CMK (cell line): ENCODE results near the gene GLYR1.
"Not testable (repeated sequence)": the region's sequence is repeated elsewhere in the genome, so short reads cannot be mapped to it uniquely, and the experiment has no call there.

ENCODE experiments used
- DNase-seq: peaks from one replicate; pipeline ENCODE4 v3.0.0-alpha.2; 2010; ENCODE audit warnings: low read depth

GLYR1 gene

DNA sequence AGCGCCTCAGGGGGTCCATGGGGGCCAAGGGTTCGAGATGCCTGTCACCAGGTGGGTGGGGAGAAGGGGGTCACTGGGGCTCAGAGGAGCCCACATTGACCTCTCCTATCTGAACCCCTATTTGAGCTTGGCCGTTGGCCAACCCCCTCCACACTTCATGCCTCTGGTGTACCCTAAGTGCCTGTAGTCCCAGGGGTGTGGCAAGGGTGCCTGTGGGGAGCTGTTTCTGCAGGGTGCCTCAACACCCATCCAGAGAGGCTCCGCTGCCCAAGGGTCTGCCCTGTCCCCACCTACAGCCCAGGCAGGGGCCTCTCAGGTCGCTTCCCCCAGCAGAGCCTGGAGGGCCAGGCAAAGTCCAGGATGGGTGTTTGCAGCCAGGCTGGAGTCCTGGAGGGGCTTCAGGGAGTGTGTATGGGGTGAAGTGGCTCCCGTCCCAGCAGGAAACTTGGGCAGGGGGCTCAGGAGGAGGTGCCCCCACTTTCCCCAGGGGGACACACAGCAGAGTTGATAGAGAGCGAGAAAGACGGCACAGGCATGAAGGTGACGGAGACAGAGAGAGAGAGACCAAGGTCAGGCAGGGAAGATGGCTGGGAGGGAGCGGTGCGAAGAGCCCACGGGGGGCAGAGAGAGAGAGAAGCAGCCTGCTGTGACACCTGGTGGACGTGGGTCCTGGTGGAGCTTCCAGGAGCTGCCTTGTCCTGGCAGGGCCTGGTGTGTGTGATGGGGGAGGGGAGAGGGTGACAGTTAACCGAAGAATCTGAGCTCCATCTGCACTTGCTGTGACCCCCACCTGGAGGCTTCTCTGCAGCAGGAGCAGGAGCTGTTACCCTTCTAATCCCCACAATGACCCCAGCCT is 59.2 kb downstream of the GLYR1 start, which contains the start of gene SEPTIN12:
SEPTIN12 (minus strand) TSS at position 719 of the 856 bp plus-strand sequence; CDS start at position 19, 700 bp downstream.
- DNase-seq, result no peak

DNA sequence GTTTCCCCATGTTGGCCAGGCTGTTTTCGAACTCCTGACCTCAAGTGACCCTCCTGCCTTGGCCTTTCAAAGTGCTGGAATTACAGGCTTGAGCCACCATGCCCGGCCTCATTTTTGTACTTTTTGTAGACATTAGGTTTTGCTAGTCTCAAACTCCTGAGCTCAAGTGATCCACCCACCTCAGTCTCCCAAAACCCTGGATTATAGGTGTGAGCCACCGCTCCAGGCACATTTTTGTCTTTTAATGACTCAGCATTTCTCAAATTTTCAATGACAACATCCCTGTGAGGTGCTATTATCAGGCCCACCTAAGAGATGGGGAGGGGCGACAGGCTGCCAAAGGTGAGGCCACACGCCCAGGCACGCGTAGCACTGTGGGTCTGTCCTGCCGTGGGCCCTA is 60.0 kb downstream of the GLYR1 start:
- no peak for DNase-seq

DNA sequence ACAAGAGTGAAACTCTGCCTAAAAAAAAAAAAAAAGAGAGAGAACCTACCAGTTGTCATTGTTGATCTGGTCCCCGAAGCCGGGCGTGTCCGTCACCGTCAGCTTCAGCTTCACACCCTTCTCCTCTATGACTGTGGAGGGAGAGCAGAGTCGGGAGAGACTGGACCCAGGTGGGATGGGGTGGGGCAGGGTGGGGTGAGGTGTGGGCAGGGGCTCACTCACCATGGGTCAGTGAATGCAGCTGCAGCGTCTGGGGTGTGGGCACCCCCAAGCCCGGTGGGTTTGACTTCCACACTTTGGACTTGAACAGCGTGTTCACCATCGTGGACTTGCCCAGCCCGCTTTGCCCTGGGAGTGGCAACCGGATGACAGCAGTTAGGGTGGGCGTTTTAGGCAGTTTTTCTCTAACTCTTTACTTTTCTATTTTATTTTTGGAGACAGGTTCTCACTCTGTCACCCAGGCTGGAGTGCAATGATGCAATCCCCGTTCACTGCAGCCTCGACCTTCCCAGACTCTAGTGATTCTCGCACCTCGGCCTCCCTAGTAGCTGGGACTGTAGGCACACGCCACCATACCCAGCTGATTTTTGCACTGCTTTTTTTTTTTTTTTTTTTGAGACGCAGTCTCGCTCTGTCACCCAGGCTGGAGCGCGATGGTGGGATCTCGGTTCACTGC is 61.2 kb downstream of the GLYR1 start:
- DNase-seq, result no peak

DNA sequence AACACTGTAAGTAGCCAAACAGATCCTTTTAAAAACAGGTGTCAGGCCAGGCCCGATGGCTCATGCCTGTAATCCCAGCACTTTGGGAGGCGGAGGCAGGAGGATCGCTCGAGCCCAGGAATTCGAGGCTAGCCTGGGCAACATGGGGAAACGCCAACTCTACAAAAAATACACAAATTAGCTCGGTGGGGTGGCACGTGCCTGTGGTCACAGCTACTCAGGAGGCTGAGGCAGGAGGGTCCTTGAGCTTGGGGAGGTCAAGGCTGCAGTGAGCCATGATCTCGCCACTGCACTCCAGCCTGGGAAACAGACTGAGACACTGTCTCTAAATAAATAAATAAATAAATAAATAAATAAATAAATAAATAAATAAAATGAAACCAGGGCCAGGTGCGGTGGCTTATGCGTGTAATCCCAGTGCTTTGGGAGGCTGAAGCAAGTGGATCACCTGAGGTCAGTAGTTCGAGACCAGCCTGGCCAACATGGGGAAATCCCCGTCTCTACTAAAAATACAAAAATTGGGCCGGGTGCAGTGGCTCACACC is 62.6 kb downstream of the GLYR1 start:
- DNase-seq, result not testable (repeated sequence)

DNA sequence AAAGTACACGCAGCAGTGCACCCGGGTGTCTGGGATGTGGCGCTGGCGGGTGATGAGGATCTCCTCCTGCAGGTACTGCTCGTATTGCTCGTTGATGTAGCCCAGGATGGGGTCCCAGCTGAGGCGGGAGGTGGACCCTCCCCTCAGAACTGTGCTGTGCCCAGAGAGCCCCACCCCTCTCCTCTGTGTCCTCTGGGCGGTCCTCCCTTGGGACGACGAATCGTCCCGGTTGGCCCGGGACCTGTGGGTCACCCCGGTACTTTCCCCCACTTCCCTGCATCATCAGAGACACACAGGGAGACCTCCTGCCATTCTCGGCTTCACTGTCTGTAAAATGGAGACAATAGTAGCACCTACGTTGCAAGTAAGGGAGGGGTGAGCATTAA is 63.1 kb downstream of the GLYR1 start:
- no peak for DNase-seq

DNA sequence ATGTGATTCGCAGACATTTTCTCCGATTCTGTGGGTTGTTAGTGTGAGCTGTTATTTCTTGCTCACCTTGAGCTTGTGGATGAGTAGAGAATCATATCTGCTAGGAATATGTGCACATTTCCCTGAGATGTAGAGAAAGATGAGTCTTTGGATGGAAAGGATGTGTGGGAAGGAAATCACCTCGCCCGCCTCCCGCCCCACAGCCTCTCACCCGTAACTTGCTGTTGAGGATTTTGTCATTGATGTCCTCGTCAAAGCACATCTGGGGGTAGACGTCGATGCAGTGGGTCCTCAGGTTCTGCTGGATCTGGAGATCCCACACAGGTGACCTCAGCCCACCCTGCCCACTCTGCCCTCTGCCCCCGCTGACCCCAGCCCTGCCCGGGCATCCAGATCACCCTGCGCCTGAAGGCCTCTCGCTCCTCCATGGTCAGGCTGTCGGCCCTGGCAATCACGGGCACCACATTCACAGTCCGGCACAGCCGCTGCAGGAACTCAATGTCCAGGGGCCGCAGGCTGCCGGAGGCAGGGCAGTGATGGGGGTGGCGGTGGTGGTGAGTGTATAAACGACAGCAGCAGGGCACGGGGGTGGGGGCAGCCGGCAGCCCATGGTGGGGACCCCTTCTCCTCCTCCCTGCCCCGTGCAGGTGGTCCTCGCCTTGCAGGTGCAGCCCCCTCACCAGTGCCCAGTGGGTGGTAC is 63.7 kb downstream of the GLYR1 start:
- no peak for DNase-seq

DNA sequence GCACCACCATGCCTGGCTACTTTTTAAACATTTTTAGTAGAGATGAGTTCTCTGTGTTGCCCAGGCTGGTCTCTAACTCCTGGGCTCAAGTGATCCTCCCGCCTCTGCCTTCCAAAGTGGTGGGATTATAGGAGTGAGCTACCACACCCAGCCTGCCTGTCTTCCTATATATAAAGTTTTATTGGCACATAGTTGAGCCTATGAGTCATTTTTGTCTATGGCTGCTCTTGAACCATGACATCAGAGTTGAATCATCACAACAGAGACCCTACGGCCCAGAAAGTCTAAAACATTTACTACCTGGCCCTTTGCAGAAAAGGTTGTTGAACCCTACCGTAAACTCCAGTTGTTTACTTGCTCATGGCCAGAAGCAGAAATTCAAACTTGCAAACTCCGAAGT is 66.9 kb downstream of the GLYR1 start:
- no peak for DNase-seq

DNA sequence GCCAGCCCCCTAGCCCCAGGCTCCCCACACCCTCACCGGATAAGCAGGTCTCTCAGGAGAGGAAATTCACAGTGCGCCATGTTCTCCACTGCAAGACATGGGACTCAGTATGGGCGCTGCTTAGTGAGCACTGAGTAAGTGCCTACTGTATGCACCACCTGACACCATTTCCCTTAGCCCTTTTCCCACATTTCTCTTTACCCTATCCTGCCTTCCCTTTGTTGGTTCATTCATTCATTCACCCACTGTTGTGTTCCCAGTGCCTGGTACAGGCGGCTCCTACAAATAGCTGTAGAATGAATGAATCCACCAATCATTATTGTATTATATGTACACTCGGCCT is 69.1 kb downstream of the GLYR1 start:
- DNase-seq, result no peak

DNA sequence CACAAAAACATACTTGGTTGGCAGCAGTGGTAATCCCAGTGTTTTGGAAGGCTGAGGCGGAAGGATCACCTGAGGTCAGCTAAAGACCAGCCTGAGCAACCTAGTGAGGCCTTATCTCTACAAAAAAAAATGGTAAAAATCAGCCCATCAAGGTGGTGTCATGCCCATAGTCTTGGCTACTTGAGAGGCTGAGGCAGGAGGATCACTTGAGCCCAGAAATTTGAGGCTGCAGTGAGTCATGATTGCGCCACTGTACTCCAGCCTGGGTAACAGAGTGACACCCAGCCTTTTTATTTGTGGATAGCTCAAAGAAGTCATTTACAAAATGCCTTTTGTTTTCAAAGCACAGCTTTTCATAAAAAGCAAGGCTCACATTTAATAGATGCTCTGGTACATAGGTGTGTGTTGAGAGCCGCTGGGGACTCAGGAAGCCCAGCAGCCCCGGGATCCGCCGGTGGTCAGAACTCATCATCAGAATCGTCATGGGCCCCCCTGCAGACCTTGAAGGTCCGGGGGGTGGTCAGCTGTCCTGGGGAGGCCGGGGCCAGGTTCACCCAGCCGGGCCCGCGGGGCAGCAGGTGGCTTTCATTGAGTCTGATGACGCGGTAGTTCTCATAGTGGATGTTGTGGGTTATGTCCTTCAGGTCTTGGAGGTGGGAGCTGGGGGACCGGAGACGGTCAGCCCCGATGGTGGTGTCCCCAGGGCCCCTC is 69.6 kb downstream of the GLYR1 start:
- no peak for DNase-seq

DNA sequence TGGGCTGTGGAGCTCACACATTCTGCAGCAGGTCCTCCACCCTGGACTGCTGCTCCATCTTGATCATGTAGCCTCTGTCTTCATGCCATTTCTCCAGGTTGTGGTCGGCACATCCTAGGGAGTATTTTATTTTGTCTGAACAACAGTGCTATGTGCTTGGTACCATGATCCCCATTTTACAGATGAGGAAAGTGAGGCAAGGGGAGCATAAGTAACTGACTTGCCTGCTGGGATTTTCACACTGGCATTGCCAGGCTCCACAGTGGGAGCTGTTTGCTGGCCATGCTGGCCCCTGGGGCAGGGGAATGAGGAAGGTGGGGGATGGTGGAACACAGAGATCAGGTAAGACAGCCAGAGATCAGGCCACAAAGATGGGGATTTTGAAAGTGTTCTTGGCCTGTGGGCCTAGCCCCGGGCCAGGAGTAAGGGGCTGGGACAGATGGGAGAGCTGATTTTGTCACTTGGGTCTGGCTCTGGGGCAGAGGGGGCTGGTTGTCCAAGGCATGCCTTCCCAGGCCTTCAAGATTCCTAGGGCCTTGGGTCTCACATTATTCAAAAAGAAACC is 70.9 kb downstream of the GLYR1 start:
- no peak for DNase-seq

DNA sequence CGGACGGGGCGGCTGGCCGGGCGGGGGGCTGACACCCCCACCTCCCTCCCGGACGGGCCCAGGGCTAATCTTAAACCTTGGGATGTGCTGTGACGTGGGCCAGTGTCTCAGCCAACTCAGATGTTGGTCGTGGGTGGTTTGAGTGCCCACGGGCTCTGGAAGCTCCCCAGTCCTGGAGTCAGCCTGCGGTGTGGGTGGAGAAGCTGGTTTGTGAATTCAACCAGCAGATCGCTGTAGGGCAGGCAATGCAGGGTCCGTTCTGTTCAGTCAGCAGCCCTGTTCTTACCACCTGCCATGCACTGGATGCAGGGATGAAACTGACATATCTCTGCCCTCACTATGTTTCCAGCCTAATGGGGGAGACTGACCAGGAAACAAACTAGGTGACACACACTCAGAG is 72.1 kb downstream of the GLYR1 start:
- no peak for DNase-seq

DNA sequence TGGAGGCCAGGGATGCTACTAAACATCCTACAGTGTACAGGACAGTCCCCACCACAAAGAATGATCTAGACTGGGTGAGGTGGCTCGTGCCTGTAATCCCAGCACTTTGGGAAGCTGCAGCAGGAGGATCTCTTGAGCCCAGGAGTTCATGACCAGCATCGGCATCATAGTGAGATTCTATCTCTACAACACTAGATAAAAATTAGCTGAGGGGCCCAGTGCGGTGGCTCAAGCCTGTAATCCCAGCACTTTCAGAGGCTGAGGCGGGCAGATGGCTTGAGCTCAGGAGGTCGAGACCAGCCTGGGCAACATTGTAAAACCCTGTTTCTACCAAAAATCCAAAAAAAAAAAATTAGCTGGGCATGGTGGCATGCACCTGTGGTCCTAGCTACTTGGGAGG is 74.7 kb downstream of the GLYR1 start:
- DNase-seq, result no peak

DNA sequence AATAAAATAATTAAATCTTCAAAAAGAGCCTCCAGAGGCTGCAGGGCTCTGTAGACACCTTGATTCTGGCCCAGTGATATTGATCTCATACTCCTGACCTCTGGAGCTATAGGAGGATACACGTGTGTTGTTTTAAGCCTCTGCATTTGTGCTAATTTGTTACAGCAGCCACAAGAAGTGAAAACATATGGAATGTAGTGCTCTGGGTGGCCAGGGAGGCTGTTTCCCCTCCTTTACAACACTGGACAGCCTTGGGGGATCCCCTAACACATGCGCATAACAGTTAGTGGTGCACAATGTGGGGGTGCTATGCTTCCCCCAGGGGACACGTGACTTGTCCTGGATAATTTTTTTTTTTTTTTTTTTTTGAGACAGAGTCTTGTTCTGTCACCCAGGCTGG is 75.4 kb downstream of the GLYR1 start:
- no peak for DNase-seq

DNA sequence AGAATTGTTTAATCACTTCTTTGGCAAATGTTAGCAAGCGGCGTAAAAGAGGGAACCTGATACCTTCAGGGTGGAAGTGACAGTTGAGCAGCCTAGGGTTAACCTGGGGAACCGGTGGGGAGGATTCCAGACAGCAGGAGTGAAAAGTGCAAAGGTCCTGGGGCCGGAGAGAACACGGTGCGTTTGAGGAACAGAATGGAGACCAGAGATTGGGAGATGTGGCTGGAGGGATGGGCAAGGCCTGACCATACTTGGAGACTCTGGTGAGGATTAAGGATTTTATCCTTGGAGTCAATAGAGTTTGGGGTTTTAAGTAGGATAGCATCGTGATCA is 77.8 kb downstream of the GLYR1 start:
- no peak for DNase-seq

DNA sequence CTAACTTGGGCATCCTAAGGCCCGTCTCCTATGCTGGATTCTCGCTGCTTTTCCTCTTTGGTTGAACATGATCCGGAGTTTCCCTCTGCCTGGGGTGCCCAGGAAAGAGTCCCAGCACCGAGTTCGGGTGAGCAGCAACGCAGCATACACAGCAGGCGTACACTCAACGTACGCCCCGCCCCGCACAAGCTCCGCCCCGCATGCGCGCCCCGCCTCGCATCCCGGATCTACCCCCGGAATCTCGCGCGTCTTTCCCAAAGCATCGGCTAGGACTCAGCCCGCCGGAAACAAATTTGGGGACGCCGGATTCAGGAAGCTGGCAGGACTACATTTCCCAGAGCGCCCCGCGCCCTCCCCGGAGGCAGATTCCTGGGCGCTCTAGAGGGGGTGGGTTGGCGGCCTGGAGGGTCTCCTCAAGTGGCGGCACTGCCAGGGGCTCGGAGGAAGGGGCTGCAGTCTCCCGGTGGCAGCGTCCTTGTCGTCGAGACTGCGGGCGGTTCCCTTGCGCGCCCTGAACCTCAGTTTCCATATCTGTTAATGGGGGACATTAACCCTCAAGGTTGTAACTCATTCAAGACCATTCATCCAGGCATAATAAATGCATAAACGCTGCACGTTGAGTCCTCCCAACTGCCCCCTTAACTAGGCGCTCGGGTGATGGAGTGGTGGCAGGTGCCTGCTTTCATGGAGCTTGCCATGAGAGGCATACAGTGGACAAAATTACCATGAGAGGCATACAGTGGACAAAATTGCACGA is 78.4 kb downstream of the GLYR1 start:
- DNase-seq, result peak; percentile 71

DNA sequence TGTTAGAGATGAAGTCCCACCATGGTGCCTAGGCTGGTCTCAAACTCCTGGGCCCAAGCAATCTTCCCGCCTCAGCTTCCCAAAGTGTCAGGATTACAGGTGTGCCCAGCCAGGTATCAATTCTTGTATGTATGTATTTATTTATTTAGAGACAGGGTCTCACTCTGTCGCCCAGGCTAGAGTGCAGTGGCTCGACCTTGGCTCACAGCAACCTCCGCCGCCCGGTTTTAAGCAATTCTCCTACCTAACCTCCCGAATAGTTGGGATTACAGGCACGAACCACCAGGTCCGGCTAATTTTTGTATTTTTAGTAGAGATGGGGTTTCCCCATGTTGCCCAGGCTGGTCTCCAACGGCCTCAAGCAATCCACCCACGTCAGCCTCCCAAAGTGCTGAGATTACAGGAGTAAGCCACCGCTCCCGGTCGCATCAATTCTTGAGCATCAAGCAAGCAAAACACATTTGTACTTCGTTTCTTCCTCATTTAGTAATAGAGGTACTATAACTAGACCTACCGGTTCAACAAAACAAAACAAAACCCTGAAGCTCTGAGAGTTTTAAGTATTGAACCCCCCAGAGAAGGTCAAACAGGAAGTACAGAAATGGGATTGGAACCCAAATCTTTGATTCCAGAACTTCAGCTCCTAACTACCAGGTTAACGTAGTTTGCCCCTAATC is 79.1 kb downstream of the GLYR1 start:
- DNase-seq, result no peak

DNA sequence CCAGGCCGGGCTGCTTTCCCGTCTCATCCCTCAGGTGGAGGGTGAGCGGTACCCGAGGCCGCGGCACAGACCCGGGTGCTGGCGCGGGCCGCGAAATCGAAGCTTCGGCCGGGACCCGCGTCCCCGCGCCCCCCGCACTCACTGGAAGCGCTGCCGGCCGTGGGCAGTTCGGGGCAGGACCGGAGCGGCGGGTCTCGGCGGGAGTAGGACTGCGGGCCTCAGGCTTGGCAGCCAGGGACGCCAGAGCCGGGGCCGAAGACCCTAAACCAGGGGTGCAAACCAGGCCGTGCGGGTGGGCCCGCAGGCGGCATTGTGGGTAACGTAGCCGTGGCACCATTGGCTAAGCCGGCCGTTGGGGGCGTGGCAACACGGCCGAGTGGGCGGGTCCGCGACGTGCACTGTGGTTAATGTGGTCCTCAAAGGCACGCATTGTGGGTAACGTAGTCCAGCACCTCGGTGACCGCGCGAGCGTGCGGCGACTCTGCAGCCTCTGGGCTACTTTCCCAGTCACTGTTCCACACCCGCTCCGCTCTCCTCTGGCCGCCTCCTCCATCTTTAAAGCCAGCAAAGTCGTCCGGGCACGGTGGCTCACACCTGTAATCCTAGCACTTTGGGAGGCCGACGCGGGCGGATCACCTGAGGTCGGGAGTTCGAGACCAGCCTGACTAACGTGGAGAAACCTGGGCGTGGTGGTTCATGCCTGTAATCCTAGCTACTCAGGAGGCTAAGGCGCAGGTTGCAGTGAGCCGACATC is 80.0 kb downstream of the GLYR1 start, which contains the start of gene ZNF500:
ZNF500 (minus strand) TSS at position 288 of the 754 bp plus-strand sequence. CDS start 1,184 bp downstream, outside the sequence.
- DNase-seq, result peak; percentile 94

DNA sequence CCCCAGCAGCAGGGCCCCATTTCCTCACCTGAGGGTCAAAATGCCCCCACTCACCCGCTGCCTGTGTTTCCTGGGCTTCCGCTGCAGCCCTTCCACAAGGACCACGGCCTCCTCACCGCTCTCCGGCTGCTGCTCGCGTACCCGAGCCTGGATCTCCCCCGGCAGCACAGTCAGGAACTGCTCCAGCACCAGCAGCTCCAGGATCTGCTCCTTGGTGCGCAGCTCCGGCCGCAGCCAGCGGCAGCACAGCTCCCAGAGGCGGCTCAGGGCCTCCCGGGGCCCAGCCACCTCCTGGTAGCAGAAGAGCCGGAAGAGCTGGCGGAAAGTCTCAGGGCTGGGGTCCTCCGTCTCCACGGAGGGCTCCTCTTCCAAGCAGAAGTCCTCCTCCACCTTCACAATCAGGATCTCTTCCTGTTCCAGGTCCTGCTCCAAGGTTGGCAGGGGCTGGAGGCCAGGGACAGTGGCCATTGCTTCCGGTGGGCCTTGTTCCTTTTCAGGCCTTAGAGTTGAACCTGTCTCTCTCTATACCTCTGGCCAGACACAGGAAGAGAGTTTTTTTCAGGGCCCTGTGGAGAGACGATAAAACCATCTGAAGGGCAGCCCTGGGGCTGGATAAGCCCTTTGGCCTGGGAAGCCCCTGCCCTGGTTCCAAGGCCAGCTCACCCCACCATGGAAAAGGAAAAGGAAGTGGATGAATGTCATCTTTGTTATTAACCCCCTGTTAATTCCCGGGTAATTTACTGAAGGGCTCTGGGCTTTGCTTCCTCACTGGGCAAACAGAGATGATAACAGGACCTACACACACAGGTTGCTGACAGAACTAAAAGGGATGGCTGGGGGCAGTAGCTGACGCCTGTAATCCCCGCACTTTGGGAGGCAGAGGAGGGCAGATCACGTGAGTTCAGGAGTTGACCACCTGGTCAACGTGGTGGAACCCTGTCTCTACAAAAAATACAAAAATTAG is 81.3 kb downstream of the GLYR1 start:
- DNase-seq, result no peak
